Testis (tissue), 2 donors: ENCODE data around the gene FGF8.

ENCODE experiments used
- POLR2A ChIP-seq: fragments of 450-650 bp; IDR thresholded peaks from one replicate; pipeline ENCODE4 v1.6.1; 2017; ENCODE audit warnings: antibody characterized with exemption, mild to moderate bottlenecking, moderate library complexity
- TF ChIP-seq, protein P1 (sequence below), 3 experiments: fragments of 450-650 bp in 2 of 3; fragments of 200-600 bp in 1 of 3; sonication (generic) in 1 of 3; IDR thresholded peaks; one replicate each; pipeline ENCODE4 v1.5.1; 2016 to 2019; ENCODE audit warnings: antibody characterized with exemption in 3 of 3, mild to moderate bottlenecking in 2 of 3, moderate library complexity in 1 of 3

DNA sequence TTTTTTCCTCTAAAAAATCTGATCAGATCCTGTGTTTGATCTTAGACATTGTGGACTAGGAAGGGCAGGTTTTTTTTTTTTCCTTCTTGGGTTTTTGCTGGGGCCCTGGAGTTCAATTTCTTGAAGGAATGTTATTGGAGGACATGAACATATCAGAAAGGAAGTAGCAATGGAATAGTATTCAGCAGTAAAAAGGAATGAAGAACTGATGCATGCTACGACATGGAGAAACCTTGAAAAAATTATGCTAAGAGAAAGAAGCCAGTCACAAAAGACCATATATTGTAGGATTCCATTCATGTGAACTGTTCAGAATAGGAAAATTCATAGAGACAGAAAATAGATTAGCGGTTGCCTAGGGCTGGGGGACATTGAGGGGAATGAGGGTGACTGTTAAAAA lies 34.0 kb downstream of the FGF8 start:
- TF ChIP-seq, protein P1, sequence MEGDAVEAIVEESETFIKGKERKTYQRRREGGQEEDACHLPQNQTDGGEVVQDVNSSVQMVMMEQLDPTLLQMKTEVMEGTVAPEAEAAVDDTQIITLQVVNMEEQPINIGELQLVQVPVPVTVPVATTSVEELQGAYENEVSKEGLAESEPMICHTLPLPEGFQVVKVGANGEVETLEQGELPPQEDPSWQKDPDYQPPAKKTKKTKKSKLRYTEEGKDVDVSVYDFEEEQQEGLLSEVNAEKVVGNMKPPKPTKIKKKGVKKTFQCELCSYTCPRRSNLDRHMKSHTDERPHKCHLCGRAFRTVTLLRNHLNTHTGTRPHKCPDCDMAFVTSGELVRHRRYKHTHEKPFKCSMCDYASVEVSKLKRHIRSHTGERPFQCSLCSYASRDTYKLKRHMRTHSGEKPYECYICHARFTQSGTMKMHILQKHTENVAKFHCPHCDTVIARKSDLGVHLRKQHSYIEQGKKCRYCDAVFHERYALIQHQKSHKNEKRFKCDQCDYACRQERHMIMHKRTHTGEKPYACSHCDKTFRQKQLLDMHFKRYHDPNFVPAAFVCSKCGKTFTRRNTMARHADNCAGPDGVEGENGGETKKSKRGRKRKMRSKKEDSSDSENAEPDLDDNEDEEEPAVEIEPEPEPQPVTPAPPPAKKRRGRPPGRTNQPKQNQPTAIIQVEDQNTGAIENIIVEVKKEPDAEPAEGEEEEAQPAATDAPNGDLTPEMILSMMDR (IDR thresholded peaks at IDR 0.05) = no peak
- TF ChIP-seq POLR2A = no peak
